ENCODE results near the gene YES1.
A peak's percentile ranks its signal among the peaks of the same experiment; 100 is the strongest.

The YES1 gene

DNA sequence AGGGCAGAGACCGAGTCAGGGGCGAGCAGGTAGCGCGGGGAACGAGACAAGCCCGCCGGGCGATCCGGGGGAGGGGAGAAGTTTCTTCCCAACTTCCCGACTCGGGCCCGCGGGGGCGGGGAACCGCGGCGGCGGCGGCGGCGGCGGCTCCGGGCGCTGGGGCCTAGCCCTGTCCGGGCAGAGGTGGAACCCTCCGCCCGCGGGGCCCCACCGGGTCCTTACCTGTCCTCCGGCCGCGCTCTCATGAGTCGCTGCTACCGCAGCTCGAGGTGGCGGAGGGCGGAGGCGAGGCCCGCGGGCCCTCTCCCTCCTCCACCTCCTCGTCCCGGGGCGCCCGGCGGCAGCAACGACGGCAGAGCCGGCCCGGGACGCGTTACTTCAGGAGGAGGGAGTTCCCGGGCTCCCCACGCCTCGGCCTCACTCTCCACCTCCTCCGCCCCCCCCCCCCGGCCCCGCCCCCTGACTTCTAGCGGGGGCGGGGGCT, at the start of gene YES1:
TSS of gene YES1 (minus strand) at position 351 of the 484 bp plus-strand sequence. CDS start 55,415 bp downstream, outside the sequence.
- DNase-seq (ENCODE audit: low spot score): peak; percentile 95
- TF ChIP-seq, protein P1, sequence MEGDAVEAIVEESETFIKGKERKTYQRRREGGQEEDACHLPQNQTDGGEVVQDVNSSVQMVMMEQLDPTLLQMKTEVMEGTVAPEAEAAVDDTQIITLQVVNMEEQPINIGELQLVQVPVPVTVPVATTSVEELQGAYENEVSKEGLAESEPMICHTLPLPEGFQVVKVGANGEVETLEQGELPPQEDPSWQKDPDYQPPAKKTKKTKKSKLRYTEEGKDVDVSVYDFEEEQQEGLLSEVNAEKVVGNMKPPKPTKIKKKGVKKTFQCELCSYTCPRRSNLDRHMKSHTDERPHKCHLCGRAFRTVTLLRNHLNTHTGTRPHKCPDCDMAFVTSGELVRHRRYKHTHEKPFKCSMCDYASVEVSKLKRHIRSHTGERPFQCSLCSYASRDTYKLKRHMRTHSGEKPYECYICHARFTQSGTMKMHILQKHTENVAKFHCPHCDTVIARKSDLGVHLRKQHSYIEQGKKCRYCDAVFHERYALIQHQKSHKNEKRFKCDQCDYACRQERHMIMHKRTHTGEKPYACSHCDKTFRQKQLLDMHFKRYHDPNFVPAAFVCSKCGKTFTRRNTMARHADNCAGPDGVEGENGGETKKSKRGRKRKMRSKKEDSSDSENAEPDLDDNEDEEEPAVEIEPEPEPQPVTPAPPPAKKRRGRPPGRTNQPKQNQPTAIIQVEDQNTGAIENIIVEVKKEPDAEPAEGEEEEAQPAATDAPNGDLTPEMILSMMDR (IDR thresholded peaks at IDR 0.05; ENCODE audit: extremely low read depth, missing control alignments): no peak

DNA sequence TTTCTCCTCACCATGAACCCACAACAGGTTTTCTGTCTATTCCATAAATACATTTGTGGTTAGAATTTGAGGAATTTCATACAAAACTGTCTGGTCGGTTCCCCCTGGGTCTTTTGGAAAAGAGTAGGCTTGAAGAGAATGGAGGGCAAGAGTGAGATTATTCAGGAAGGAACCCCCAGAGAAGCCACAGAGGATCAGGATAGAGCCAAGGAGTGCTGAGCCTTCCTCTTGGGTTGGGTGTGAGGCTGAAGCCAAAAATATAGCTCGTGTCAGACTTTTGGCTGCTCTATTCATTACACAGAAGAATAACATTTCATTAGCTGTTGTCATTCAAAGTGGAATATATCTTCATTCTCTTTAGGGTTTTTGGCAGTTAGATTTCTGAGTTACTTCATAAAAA, 45.9 kb upstream of the YES1 start:
- no peak for DNase-seq (ENCODE audit: low spot score)
- TF ChIP-seq, protein P1 (IDR thresholded peaks at IDR 0.05; ENCODE audit: extremely low read depth, missing control alignments): no peak

DNA sequence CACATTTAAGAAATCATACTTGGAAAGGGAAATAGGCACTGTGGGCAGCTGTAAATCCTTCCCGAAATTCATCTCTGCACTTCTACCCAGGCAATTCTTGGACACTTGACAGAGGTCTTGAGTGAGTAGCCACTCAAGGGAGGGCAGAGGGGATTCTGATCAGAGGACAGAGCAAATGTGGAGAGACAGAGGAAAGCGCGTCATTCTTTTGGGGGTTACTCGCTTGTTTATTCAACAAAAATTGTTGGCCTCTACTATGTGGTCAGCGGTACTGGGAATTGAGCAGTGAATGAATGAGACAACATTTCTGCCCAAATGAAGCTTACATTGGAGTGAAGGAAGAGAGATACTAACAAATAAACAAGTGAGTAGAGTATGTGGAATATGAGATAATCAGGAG, 41.4 kb upstream of the YES1 start:
- TF ChIP-seq, protein P1 (IDR thresholded peaks at IDR 0.05; ENCODE audit: extremely low read depth, missing control alignments): no peak
- no peak for DNase-seq (ENCODE audit: low spot score)

DNA sequence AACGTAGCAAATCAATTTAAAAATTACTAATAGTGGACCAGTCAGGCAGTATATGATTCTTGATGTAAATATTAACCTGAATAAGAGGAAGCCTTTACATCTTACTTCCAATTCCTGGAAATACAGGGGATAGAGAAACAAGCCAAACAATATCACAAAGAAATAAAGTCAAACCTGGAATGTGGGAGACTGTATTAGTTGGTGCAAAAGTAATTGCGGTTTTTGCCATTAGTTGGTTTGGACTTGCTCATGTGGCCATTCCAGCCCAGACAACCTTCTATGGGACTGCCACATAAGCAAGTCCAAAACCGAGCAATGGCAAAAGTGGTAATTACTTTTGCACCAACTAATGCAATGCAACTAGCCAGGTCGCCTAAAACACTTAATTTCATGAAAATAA, 38.9 kb upstream of the YES1 start:
- no peak for DNase-seq (ENCODE audit: low spot score)
- TF ChIP-seq, protein P1 (IDR thresholded peaks at IDR 0.05; ENCODE audit: extremely low read depth, missing control alignments): no peak

DNA sequence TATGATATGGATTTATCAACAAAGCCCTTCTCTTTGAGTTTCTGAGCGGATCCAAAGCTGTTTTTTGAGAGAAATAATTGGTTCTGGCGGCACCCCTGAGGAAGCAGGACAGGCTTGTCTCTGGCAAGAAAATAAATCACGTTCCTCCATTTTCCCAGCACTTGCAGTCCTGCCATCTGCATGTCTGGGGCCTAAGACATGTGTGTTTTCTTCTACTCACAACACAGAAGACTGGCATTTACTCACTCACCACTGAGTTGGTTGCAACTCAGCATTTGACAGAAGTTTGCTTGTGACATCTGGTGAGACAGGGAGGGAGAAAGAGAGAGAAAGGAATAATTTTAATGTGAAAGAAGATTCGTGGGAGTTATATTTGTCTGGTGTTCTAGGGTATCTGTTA, 37.0 kb upstream of the YES1 start:
- no peak for DNase-seq (ENCODE audit: low spot score)
- TF ChIP-seq, protein P1 (IDR thresholded peaks at IDR 0.05; ENCODE audit: extremely low read depth, missing control alignments): no peak

DNA sequence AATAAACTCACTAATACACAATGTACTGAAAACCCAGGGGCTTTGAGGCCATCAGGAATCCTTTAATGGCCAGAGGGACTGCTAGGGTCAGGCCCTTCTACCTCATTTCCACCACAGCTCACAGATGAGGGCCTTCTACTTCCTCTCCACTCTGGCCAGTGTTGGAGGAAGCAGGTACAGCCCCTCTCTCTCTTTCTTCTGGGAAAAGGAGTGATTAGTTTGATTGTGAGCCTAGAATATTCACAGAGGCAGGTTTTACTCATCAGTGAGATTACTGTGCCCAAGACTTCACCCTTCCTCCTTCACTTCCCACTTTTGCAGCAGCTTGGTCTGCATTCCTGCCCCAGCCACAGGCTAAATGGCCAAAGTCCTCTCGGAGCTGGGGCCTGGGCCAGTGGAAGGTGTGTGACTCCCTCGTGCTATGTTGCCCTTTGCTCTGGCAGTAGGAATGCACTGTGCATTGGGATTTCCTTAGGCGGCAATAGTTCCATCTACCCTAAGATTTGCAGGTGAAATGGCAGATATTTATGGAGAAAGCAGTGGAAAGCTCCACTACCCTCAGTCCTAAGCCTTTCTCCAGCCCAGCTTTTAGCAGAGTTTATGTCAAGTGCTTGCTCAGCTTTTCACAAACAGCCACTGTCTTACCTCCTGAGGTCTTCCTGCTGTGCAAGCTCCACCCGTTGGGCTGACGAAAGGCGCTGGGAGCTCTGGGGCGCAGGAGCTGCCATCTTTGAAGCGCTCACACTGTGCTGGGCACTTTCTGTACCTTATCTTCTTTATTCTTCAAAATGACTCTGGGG, 36.2 kb upstream of the YES1 start:
- TF ChIP-seq, protein P1 (IDR thresholded peaks at IDR 0.05; ENCODE audit: extremely low read depth, missing control alignments): no peak
- DNase-seq (ENCODE audit: low spot score): no peak

DNA sequence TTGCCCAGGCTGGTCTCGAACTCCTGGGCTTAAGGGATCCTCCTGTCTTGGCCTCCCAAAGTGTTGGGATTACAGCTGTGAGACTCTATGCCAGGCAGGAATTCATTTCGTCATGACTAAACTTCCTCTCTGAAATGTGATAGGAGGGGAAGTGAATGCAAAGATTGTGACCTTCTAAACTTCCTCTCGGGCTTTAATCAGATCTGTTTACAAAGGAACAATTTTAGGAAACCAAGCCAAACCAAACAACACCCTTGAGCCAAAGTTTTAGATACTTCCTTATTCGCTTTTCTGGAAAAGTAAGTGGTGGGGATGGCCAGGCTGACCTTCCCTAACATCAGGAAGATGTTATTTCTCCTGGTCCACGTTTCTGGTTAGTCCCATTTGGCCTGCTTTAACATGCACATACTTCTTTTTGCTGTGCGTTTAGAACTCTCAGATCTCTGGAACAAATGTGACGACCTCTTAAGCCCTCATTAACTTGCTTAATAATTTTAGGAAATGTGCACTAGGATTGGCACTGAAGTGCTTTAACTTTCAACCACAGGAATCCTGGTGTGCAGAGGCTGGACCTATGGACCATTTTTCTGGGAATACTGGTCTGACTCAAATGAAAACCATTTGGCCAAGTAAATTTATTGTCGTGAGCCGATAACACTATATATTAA, 33.2 kb upstream of the YES1 start:
- no peak for DNase-seq (ENCODE audit: low spot score)
- TF ChIP-seq, protein P1 (IDR thresholded peaks at IDR 0.05; ENCODE audit: extremely low read depth, missing control alignments): no peak
